ENCODE data around the gene BCAP31.

BCAP31 gene

DNA sequence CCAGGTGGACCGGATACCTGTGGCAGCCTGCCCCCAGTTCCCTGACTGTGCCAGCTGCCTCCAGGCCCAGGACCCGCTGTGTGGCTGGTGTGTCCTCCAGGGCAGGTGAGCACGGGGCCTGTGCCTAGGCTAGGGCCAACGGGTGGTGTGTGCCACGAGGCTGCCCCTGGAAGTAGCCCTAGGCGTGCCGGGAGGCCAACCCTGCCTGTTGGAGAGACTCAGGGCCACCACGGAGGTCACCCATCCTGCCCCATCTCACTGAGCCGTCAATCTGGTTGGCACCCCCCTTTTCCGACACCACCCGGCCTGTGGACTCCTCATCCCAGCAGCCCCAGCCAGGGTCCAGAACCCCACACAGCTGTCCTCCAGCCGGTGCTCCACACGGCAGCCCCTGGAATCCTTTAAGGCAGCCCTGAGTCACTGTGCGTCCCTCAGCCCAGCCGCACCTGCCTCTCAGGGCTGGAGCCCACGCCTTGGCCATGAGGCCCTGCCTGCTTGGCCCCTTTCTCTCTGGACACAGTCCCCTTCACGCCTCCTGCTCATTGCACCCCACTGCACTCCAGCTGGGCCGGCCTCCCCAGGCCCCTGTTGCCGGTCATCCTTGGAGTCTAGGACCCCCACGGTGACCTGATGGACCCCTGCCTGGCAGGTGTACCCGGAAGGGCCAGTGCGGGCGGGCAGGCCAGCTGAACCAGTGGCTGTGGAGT, 45.1 kb upstream of the BCAP31 start:
- no peak overlapping the region for H3K27ac ChIP-seq
- TF ChIP-seq, protein P1, sequence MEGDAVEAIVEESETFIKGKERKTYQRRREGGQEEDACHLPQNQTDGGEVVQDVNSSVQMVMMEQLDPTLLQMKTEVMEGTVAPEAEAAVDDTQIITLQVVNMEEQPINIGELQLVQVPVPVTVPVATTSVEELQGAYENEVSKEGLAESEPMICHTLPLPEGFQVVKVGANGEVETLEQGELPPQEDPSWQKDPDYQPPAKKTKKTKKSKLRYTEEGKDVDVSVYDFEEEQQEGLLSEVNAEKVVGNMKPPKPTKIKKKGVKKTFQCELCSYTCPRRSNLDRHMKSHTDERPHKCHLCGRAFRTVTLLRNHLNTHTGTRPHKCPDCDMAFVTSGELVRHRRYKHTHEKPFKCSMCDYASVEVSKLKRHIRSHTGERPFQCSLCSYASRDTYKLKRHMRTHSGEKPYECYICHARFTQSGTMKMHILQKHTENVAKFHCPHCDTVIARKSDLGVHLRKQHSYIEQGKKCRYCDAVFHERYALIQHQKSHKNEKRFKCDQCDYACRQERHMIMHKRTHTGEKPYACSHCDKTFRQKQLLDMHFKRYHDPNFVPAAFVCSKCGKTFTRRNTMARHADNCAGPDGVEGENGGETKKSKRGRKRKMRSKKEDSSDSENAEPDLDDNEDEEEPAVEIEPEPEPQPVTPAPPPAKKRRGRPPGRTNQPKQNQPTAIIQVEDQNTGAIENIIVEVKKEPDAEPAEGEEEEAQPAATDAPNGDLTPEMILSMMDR (conservative IDR thresholded peaks at IDR 0.05) = no peak

DNA sequence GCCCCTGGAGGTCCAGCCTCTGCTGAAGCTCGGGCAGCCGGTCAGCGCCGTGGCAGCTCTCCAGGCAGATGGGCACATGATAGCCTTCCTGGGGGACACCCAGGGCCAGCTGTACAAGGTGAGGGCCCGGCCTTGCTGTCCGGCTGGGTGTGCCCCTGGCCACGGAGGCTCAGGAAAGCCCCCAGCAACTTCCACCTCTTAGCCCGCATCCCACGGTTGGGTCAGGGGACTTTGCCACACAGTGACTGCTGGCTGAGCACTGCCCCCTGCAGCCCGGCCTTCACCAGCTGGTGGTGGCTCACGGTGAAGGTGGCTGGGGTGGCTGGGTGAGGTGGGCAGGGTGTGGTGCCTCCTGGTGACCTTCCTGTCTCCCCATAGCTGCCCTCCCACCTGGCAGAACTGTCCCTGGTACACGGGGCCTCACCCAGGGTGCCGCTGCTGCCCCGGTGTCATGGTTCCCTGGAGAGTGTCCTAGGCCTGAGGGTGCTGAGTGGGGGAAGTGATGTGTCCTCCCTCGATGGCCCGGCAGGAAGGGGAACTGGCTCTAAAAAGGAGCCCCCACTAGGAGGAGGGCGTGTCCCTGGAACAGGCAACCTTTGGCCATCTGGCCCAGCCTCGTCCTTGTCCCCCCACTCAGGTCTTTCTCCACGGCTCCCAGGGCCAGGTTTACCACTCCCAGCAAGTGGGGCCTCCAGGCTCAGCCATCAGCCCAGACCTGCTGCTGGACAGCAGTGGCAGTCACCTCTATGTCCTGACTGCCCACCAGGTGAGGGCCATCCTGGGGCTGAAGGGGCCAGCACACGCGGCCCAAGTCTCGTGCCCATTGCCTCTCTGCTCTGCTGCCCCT, 44.3 kb upstream of the BCAP31 start:
- TF ChIP-seq, protein P1 (conservative IDR thresholded peaks at IDR 0.05) = no peak
- H3K27ac ChIP-seq = no peak overlapping the region

DNA sequence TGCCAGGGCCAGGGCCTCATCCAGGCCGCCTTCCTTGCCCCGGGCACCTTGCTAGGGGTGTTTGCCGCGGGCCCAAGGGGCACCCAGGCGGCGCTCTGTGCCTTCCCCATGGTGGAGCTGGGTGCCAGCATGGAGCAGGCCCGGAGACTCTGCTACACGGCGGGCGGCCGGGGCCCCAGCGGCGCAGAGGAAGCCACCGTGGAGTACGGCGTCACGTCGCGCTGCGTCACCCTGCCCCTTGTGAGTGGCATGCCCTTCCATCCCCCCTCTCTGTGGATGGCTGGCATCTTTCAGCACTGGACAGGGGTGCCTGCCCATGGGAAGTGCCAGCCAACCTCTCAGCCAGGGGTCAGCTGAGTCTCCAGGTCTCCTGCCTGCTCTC, 43.5 kb upstream of the BCAP31 start:
- H3K27ac ChIP-seq = no peak overlapping the region
- TF ChIP-seq, protein P1 (conservative IDR thresholded peaks at IDR 0.05) = no peak

DNA sequence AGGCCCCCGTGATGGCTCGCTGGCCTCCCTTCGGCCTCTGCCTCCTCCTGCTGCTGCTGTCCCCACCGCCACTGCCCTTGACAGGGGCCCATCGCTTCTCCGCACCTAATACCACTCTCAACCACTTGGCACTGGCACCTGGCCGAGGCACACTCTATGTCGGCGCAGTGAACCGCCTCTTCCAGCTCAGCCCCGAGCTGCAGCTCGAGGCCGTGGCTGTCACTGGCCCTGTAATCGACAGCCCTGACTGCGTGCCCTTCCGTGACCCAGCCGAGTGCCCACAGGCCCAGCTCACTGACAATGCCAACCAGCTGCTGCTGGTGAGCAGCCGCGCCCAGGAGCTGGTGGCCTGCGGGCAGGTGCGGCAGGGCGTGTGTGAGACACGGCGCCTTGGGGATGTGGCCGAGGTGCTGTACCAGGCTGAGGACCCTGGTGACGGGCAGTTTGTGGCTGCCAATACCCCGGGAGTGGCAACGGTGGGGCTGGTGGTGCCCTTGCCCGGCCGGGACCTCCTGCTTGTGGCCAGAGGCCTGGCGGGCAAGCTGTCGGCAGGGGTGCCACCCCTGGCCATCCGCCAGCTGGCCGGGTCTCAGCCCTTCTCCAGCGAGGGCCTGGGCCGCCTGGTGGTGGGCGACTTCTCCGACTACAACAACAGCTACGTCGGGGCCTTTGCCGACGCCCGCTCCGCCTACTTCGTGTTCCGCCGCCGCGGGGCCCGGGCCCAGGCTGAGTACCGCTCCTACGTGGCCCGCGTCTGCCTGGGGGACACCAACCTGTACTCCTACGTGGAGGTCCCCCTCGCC, 42.9 kb upstream of the BCAP31 start:
- no peak overlapping the region for H3K27ac ChIP-seq
- TF ChIP-seq, protein P1 (conservative IDR thresholded peaks at IDR 0.05) = no peak

DNA sequence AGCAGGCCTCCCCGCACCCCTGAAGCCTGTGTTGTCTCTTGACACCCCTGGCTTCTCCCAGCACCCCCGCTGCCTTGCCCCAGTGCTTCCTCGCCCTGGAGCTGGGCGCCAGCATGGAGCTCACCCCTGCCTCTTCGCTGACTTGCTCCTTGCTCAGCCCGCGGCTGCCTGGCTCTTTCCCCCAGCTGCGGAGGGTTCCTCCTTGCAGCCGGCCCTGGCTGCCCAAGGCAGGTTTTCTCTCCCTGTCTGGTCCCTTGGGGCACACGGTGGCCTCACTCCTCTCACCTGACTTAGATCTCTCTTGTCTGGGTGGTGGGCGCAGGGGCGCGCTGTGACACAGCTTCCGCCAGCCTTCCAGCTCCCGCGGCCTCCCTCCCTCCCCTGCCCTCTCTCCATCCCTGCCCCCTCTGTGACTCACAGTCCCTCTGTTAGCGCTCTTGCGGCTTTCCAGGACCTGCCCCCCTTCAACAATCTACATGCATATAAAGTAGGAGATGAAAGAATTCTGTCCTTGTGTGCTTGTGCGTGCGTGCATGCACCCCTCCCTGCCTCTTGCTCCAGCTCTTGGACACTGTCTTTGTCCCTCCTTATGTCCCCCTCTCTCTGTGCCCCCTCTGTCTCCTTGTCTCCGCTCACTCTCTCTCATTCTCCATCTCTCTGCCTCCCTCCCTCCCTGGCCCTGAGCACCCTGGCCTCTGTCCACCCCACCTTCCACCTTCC, 42.1 kb upstream of the BCAP31 start:
- TF ChIP-seq, protein P1 (conservative IDR thresholded peaks at IDR 0.05) = no peak
- peak overlapping the region; percentile 80 for H3K27ac ChIP-seq

DNA sequence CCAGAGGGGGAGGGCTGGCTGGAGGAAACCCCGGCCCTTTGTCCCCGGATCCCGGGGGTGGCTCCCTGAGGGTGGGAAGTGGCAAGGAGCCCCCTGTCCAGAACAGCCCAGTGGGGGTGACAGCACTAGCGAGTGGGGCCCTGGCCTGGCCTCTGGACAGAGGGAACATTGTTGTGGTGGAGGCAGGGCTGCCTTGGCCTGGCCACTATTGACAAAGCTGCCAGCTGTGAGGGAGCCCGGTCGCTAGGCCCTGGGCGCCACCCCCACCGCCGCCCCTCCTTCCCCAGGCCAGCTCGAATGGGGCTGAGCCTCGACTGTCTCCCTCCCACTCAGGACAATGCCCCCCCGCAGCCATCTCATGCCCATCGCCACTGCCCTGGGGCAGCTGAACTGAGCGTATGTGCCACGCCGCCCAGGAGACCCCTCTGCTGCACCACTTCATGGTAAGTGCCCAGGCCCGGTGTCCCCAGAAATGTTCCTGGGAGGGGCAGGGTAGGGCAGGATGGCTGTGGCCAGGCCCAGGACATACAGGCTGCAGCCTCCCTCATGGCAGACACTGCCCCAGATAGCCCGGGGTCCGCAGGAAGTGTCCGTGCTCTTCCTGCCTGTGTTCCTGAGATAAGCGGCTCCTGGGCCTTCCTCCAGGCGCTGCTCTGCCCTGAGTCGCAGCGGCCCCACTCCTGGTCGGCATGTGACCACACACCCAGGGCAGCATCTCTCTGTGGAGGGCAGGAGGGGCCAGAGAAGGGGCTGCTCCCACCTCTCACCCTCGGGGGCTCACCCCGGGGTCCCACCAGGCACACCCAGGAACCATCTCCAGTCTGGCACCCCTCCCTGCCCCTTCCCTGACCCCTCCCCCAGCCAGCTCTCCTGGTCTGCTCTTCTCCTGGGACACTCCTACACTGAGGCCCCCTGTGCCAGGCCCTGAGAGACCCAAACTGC, 41.2 kb upstream of the BCAP31 start:
- TF ChIP-seq, protein P1 (conservative IDR thresholded peaks at IDR 0.05) = no peak
- peak overlapping the region; percentile 80 for H3K27ac ChIP-seq
